ENCODE results near the gene PPP1R16B. TPM values are rescaled to one million over a fixed set of nuclear protein-coding genes. Genes with fewer than 3 reads are reported as not detected.

PPP1R16B gene
- total and polyA plus RNA-seq, 7 experiments from 2014 or later = 11.4 to 75.4 (median 21.5) TPM

GRCh38 chr20:38774167-38774566, 31.3 kb upstream of the PPP1R16B start:
- H3K27me3 ChIP-seq (ENCODE audit: control insufficient read depth in 2 of 2, insufficient read depth in 2 of 2, low read length in 2 of 2) = no peaks in the 10 kb centered on the region
- Mint-ChIP-seq H3K27me3 (no peaks in the 10 kb centered on the region), H3K4me1 (peaks cover 0 to 8% (median 0%) of the 10 kb centered on the region in 7 donors), H3K36me3 (peaks cover 25 to 49% (median 41%) of the 10 kb centered on the region in 5 donors), H3K4me3 (no peak overlapping the region), H3K9me3 (peaks cover 0 to 17% (median 9%) of the 10 kb centered on the region in 11 donors), H3K27ac (no peak overlapping the region)
- ATAC-seq (no peak), DNase-seq (no peak)
- H3K27ac ChIP-seq (ENCODE audit: low read depth, low read length) = no peak overlapping the region
- H3K4me1 ChIP-seq (ENCODE audit: control insufficient read depth in 2 of 2, insufficient read depth in 2 of 2, low read length in 2 of 2) = no peaks in the 10 kb centered on the region
- intact Hi-C loops (cut with micrococcal nuclease) = no loop called here
- no peak overlapping the region for H3K4me3 ChIP-seq (ENCODE audit: low read length)
- H3K9me3 ChIP-seq (ENCODE audit: control insufficient read depth in 2 of 3, low read length in 3 of 3) = no peaks in the 10 kb centered on the region
- peaks cover 3 to 47% (median 5%) of the 10 kb centered on the region in 3 experiments for H3K36me3 ChIP-seq (ENCODE audit: control insufficient read depth in 2 of 3, insufficient read depth in 3 of 3, low read length in 3 of 3)
- CTCF ChIA-PET = no interaction called here
- POLR2A ChIA-PET = no interaction called here

- Histone ChIP-seq H3K27ac (ENCODE audit: low read depth, low read length) (no peak overlapping the region), H3K4me3 (ENCODE audit: low read length) (no peak overlapping the region), H3K4me1 (ENCODE audit: control insufficient read depth in 2 of 2, insufficient read depth in 2 of 2, low read length in 2 of 2) (no peaks in the 10 kb centered on the region), H3K9me3 (ENCODE audit: control insufficient read depth in 2 of 3, low read length in 3 of 3) (no peaks in the 10 kb centered on the region), H3K27me3 (ENCODE audit: control insufficient read depth in 2 of 2, insufficient read depth in 2 of 2, low read length in 2 of 2) (no peaks in the 10 kb centered on the region), H3K36me3 (ENCODE audit: control insufficient read depth in 2 of 3, insufficient read depth in 3 of 3, low read length in 3 of 3) (peaks cover 3 to 28% (median 5%) of the 10 kb centered on the region in 3 experiments)
- DNase-seq (no peak), ATAC-seq (peak; percentile 58)
- peaks cover 0 to 13% (median 5%) of the 10 kb centered on the region in 7 donors for H3K4me1 Mint-ChIP-seq
- peak overlapping the region in 1 of 10 donors; percentile 12 for H3K4me3 Mint-ChIP-seq
- H3K9me3 Mint-ChIP-seq = peaks cover 0 to 17% (median 9%) of the 10 kb centered on the region in 11 donors
- intact Hi-C loops (cut with micrococcal nuclease) = no loop called here
- CTCF ChIA-PET = interaction anchor here (1.4 kb wide), 1 partner anchor 116 kb away, joined by 5 read pairs; no protein-coding TSS in a partner anchor
- POLR2A ChIA-PET = interaction anchor here (0.7 kb wide), 1 partner anchor 110 kb away, joined by 3 read pairs; no protein-coding TSS in a partner anchor
- H3K36me3 Mint-ChIP-seq = peaks cover 22 to 40% (median 34%) of the 10 kb centered on the region in 5 donors
- peak overlapping the region in 2 of 9 donors; percentile 38 to 47 for H3K27ac Mint-ChIP-seq
- no peaks in the 10 kb centered on the region for H3K27me3 Mint-ChIP-seq
Observed at GRCh38 chr20:38776363-38776762, 29.1 kb upstream of the PPP1R16B start.

- DNase-seq (no peak), ATAC-seq (no peak)
- H3K27me3 Mint-ChIP-seq = no peaks in the 10 kb centered on the region
- H3K4me1 Mint-ChIP-seq = peaks cover 0 to 13% (median 5%) of the 10 kb centered on the region in 7 donors
- peaks cover 2 to 10% (median 6%) of the 10 kb centered on the region in 5 donors for H3K36me3 Mint-ChIP-seq
- CTCF ChIA-PET = interaction anchor here (0.6 kb wide), 1 partner anchor 11 kb away, joined by 5 read pairs; no protein-coding TSS in a partner anchor
- no peaks in the 10 kb centered on the region for H3K27me3 ChIP-seq (ENCODE audit: control insufficient read depth in 2 of 2, insufficient read depth in 2 of 2, low read length in 2 of 2)
- H3K36me3 ChIP-seq (ENCODE audit: control insufficient read depth in 2 of 3, insufficient read depth in 3 of 3, low read length in 3 of 3) = no peaks in the 10 kb centered on the region
- H3K27ac Mint-ChIP-seq = peak overlapping the region in 4 of 9 donors; percentile 16 to 52 (median 38)
- peak overlapping the region in 3 of 10 donors; percentile 21 to 55 (median 36) for H3K4me3 Mint-ChIP-seq
- POLR2A ChIA-PET = interaction anchor here (0.8 kb wide), 1 partner anchor 11 kb away, joined by 3 read pairs; no protein-coding TSS in a partner anchor
- intact Hi-C loops (cut with micrococcal nuclease) = no loop called here
- H3K27ac ChIP-seq (ENCODE audit: low read depth, low read length) = no peak overlapping the region
- H3K4me3 ChIP-seq (ENCODE audit: low read length) = no peak overlapping the region
- peaks cover 0 to under 1% (median 0%) of the 10 kb centered on the region in 11 donors for H3K9me3 Mint-ChIP-seq
- H3K9me3 ChIP-seq (ENCODE audit: control insufficient read depth in 2 of 3, low read length in 3 of 3) = no peaks in the 10 kb centered on the region
- no peaks in the 10 kb centered on the region for H3K4me1 ChIP-seq (ENCODE audit: control insufficient read depth in 2 of 2, insufficient read depth in 2 of 2, low read length in 2 of 2)
Observed at GRCh38 chr20:38779247-38780097, 26.0 kb upstream of the PPP1R16B start.

GRCh38 chr20:38782275-38782674, 23.2 kb upstream of the PPP1R16B start:
- intact Hi-C loops (cut with micrococcal nuclease) = no loop called here
- H3K36me3 ChIP-seq (ENCODE audit: control insufficient read depth in 2 of 3, insufficient read depth in 3 of 3, low read length in 3 of 3) = no peaks in the 10 kb centered on the region
- ATAC-seq (no peak), DNase-seq (no peak)
- H3K27me3 ChIP-seq (ENCODE audit: control insufficient read depth in 2 of 2, insufficient read depth in 2 of 2, low read length in 2 of 2) = no peaks in the 10 kb centered on the region
- H3K4me3 Mint-ChIP-seq = no peak overlapping the region
- no peak overlapping the region for H3K27ac ChIP-seq (ENCODE audit: low read depth, low read length)
- H3K27ac Mint-ChIP-seq = peak overlapping the region in 3 of 9 donors; percentile 44 to 85 (median 53)
- H3K4me1 Mint-ChIP-seq = peaks cover 0 to 7% (median 5%) of the 10 kb centered on the region in 7 donors
- H3K4me3 ChIP-seq (ENCODE audit: low read length) = no peak overlapping the region
- CTCF ChIA-PET = no interaction called here
- H3K4me1 ChIP-seq (ENCODE audit: control insufficient read depth in 2 of 2, insufficient read depth in 2 of 2, low read length in 2 of 2) = no peaks in the 10 kb centered on the region
- POLR2A ChIA-PET = no interaction called here
- H3K36me3 Mint-ChIP-seq = peaks cover 0 to 5% (median 0%) of the 10 kb centered on the region in 5 donors
- no peaks in the 10 kb centered on the region for H3K27me3 Mint-ChIP-seq
- no peaks in the 10 kb centered on the region for H3K9me3 ChIP-seq (ENCODE audit: control insufficient read depth in 2 of 3, low read length in 3 of 3)
- no peaks in the 10 kb centered on the region for H3K9me3 Mint-ChIP-seq

GRCh38 chr20:38787870-38788269, 17.6 kb upstream of the PPP1R16B start:
- no peak overlapping the region for H3K4me3 ChIP-seq (ENCODE audit: low read length)
- POLR2A ChIA-PET = interaction anchor here (0.6 to 1.2 kb wide), 3 partner anchors 26 to 88 kb away, joined by 3 read pairs; no protein-coding TSS in a partner anchor
- CTCF ChIA-PET = no interaction called here
- H3K27me3 ChIP-seq (ENCODE audit: control insufficient read depth in 2 of 2, insufficient read depth in 2 of 2, low read length in 2 of 2) = no peaks in the 10 kb centered on the region
- no peaks in the 10 kb centered on the region for H3K4me1 ChIP-seq (ENCODE audit: control insufficient read depth in 2 of 2, insufficient read depth in 2 of 2, low read length in 2 of 2)
- intact Hi-C loops (cut with micrococcal nuclease) = no loop called here
- DNase-seq (no peak), ATAC-seq (no peak)
- peak overlapping the region in 1 of 9 donors; percentile 46 for H3K27ac Mint-ChIP-seq
- no peak overlapping the region for H3K27ac ChIP-seq (ENCODE audit: low read depth, low read length)
- no peaks in the 10 kb centered on the region for H3K27me3 Mint-ChIP-seq
- H3K9me3 Mint-ChIP-seq = peaks cover 0 to 2% (median 0%) of the 10 kb centered on the region in 11 donors
- peaks cover 0 to 9% (median 7%) of the 10 kb centered on the region in 7 donors for H3K4me1 Mint-ChIP-seq
- no peaks in the 10 kb centered on the region for H3K36me3 Mint-ChIP-seq
- H3K9me3 ChIP-seq (ENCODE audit: control insufficient read depth in 2 of 3, low read length in 3 of 3) = no peaks in the 10 kb centered on the region
- H3K36me3 ChIP-seq (ENCODE audit: control insufficient read depth in 2 of 3, insufficient read depth in 3 of 3, low read length in 3 of 3) = no peaks in the 10 kb centered on the region
- no peak overlapping the region for H3K4me3 Mint-ChIP-seq

- no peaks in the 10 kb centered on the region for H3K36me3 ChIP-seq (ENCODE audit: control insufficient read depth in 2 of 3, insufficient read depth in 3 of 3, low read length in 3 of 3)
- H3K27me3 ChIP-seq (ENCODE audit: control insufficient read depth in 2 of 2, insufficient read depth in 2 of 2, low read length in 2 of 2) = no peaks in the 10 kb centered on the region
- ATAC-seq = no peak
- CTCF ChIA-PET = interaction anchor here (0.8 to 1.0 kb wide), 2 partner anchors 17 to 97 kb away, joined by 3 to 4 read pairs; no protein-coding TSS in a partner anchor
- POLR2A ChIA-PET = no interaction called here
- H3K36me3 Mint-ChIP-seq = no peaks in the 10 kb centered on the region
- intact Hi-C loops (cut with micrococcal nuclease) = loop anchor here (1.0 to 2.0 kb wide), 4 partner anchors 15 to 143 kb away; partner anchors contain the start of gene PPP1R16B (in 2 of the 2)
- no peaks in the 10 kb centered on the region for H3K9me3 ChIP-seq (ENCODE audit: control insufficient read depth in 2 of 3, low read length in 3 of 3)
- H3K4me3 ChIP-seq (ENCODE audit: low read length) = no peak overlapping the region
- H3K4me3 Mint-ChIP-seq = no peak overlapping the region
- H3K27me3 Mint-ChIP-seq = no peaks in the 10 kb centered on the region
- H3K27ac Mint-ChIP-seq = peak overlapping the region in 1 of 9 donors; percentile 55
- peaks cover 0 to 4% of the 10 kb centered on the region in 2 donors for H3K4me1 ChIP-seq (ENCODE audit: control insufficient read depth in 2 of 2, insufficient read depth in 2 of 2, low read length in 2 of 2)
- no peak for DNase-seq
- peaks cover 0 to 15% (median 8%) of the 10 kb centered on the region in 7 donors for H3K4me1 Mint-ChIP-seq
- H3K27ac ChIP-seq (ENCODE audit: low read depth, low read length) = no peak overlapping the region
- H3K9me3 Mint-ChIP-seq = peaks cover 0 to 2% (median 0%) of the 10 kb centered on the region in 11 donors
Observed at GRCh38 chr20:38789503-38790199, 15.8 kb upstream of the PPP1R16B start.
